Ascending aorta (tissue), 2 donors: ENCODE results near the gene ALG14. TPM values are rescaled to one million over a fixed set of nuclear protein-coding genes. Genes with fewer than 3 reads are reported as not detected.

Experiments used
- DNase-seq, 2 donors: peaks; one replicate each; pipeline ENCODE4 v3.0.0-alpha.2; 2019; ENCODE audit warnings: low spot score in 2 of 2
- H3K27ac ChIP-seq, 2 donors: fragments of 200-600 bp; sonication (generic); one replicate each; pipeline ENCODE4 v1.5.1; 2016 to 2017; ENCODE audit warnings: mild to moderate bottlenecking in 1 of 2
- H3K27me3 ChIP-seq: fragments of 200-600 bp; sonication (generic); one replicate; pipeline ENCODE4 v1.5.1; 2017
- H3K36me3 ChIP-seq, 2 donors: fragments of 200-600 bp; sonication (generic); one replicate each; pipeline ENCODE4 v1.5.1; 2016
- H3K4me1 ChIP-seq, 2 donors: fragments of 200-600 bp; sonication (generic); one replicate each; pipeline ENCODE4 v1.5.1; 2016 to 2017; ENCODE audit warnings: mild to moderate bottlenecking in 1 of 2
- H3K4me3 ChIP-seq, 2 donors: fragments of 200-600 bp; sonication (generic); one replicate each; pipeline ENCODE4 v1.5.1; 2016 to 2017; ENCODE audit warnings: mild to moderate bottlenecking in 1 of 2
- H3K9me3 ChIP-seq, 2 donors: fragments of 200-600 bp; sonication (generic); one replicate each; pipeline ENCODE4 v1.5.1; 2016
- CTCF ChIP-seq, 3 experiments: fragments of 200-600 bp in 2 of 3; fragments of 450-650 bp in 1 of 3; sonication (generic) in 2 of 3; IDR thresholded peaks; one replicate each; pipeline ENCODE4 v1.5.1; 2016 to 2019; ENCODE audit warnings: antibody characterized with exemption in 3 of 3, mild to moderate bottlenecking in 1 of 3, moderate library complexity in 1 of 3
- intact Hi-C: fragments of 100-400 bp; cut with DNase I; formaldehyde crosslinking; loops from one replicate; pipeline ENCODE4 v1.15.1; 2023
- total RNA-seq: library from RNA; depleted of rRNA; stranded (reverse); fragments of >200 nt; gene quantifications from one replicate; pipeline ENCODE4 v1.1.0, GENCODE V29; 2016

Gene ALG14
- total RNA-seq, 1 donor from 2014 or later, result not detected

DNA sequence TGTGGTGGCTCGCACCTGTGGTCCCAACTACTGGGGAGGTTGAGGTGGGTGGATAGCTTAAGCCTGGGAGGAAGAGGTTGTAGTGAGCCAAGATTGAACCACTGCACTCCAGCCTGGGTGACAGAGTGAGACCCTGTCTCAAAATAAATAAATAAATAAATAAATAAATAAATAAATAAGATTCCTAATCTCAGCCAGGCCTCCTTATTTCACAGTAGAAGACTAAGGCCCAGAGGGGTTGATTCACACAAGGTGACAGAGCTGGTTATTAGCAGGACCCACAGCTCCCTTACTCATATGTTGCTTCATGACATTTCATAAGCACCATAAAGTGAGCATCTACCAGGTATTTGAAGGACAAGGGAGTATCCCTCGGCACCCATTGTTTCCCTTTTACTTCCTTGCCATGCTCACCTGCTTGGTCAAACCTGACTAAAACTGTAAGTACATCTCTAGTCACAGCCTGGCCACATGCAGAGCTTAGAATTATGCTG lies 32.7 kb downstream of the ALG14 start:
- intact Hi-C loops, result no loop called here
- H3K27ac ChIP-seq, result no peak overlapping the region

DNA sequence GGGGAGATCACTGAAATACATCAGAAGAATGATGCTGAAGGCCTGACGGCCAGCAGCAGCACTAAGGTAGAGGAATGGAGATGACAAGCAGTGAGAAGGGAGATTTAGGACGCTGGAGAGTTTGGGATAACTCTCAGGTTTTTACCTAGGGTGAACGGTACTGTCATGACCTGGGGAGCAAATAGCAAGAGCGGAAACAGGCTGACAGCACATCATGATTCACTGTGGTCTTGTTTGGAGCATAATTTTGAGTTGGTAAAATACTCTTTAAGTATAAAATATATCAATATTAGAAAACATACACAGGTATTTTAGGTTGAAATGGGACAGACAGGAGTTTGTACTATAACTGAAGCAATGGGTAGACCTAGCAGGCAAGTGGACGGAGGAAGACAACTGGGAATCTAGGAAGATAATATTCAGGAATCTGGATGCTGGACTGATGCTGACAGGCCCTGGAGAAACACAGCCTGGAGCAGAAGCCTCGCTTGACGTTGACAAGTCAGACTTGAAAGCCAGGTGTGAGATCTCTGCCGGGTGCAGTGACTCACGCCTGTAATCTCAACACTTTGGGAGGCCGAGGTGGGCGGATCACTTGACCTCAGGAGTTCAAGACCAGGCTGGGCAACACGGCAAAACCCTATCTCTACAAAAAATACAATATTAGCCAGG lies 33.3 kb downstream of the ALG14 start:
- Histone ChIP-seq H3K36me3 (no peaks in the 10 kb centered on the region), H3K27me3 (no peaks in the 10 kb centered on the region), H3K27ac (no peak overlapping the region), H3K4me3 (no peak overlapping the region), H3K4me1 (peaks cover 0 to 11% of the 10 kb centered on the region in 2 donors), H3K9me3 (no peaks in the 10 kb centered on the region)
- DNase-seq, result no peak
- intact Hi-C loops, result no loop called here
- TF ChIP-seq CTCF (IDR thresholded peaks at IDR 0.05), result no peak

More for the DNA sequence above, 32.7 kb downstream of the ALG14 start:
- peaks cover 0 to 11% of the 10 kb centered on the region in 2 donors for H3K4me1 ChIP-seq
- DNase-seq, result no peak
- H3K9me3 ChIP-seq, result no peaks in the 10 kb centered on the region
- no peaks in the 10 kb centered on the region for H3K36me3 ChIP-seq
- H3K27me3 ChIP-seq, result no peaks in the 10 kb centered on the region
- no peak overlapping the region for H3K4me3 ChIP-seq
- TF ChIP-seq CTCF (IDR thresholded peaks at IDR 0.05), result no peak

GRCh38 chr1:95035536-95035935 lies 37.2 kb downstream of the ALG14 start:
- intact Hi-C loops, result no loop called here
- no peaks in the 10 kb centered on the region for H3K9me3 ChIP-seq
- no peak for DNase-seq
- no peak for TF ChIP-seq CTCF (IDR thresholded peaks at IDR 0.05)
- no peak overlapping the region for H3K4me3 ChIP-seq
- no peak overlapping the region for H3K27ac ChIP-seq
- H3K27me3 ChIP-seq, result no peaks in the 10 kb centered on the region
- no peaks in the 10 kb centered on the region for H3K4me1 ChIP-seq
- no peaks in the 10 kb centered on the region for H3K36me3 ChIP-seq

- intact Hi-C loops, result no loop called here
- no peaks in the 10 kb centered on the region for H3K36me3 ChIP-seq
- H3K4me1 ChIP-seq, result no peaks in the 10 kb centered on the region
- no peak overlapping the region for H3K27ac ChIP-seq
- H3K9me3 ChIP-seq, result no peaks in the 10 kb centered on the region
- no peak for TF ChIP-seq CTCF (IDR thresholded peaks at IDR 0.05)
- H3K4me3 ChIP-seq, result no peak overlapping the region
- DNase-seq, result no peak
- no peaks in the 10 kb centered on the region for H3K27me3 ChIP-seq
Observed at GRCh38 chr1:95034506-95034905, 38.2 kb downstream of the ALG14 start.

DNA sequence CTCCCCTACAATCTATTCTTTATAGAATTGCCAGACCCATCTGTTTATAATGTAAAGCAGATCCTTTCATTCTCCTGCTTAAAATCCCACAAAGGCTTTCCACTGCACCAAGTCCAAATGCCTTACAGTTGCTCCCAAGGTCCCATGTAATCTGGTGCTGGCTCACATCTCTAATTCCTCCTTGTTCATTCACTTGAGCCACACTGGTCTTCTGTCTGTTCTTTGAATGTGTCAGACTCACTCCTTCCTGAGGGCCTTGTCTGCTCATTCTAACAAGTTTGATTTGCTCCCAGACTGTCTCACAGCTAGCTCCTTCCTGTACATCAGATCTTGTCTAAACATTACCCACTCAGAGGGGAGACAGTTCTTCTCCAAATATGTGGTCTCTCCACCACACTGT lies 38.9 kb downstream of the ALG14 start:
- H3K4me3 ChIP-seq, result no peak overlapping the region
- H3K9me3 ChIP-seq, result no peaks in the 10 kb centered on the region
- H3K36me3 ChIP-seq, result no peaks in the 10 kb centered on the region
- DNase-seq, result no peak
- H3K4me1 ChIP-seq, result no peaks in the 10 kb centered on the region
- H3K27me3 ChIP-seq, result no peaks in the 10 kb centered on the region
- TF ChIP-seq CTCF (IDR thresholded peaks at IDR 0.05), result no peak
- H3K27ac ChIP-seq, result no peak overlapping the region
- intact Hi-C loops, result no loop called here
